HG03280 (cell line): ENCODE measurements around the gene NUDT14.

Experiments used
- ATAC-seq: cut with Tn5 transposase; IDR thresholded peaks from one replicate; pipeline ENCODE4 v1.9.1; 2021; ENCODE audit warnings: mild to moderate bottlenecking, moderate library complexity; ENCODE audit not compliant: unreplicated experiment

NUDT14 gene

GRCh38 chr14:105199093-105199492, 18.0 kb upstream of the NUDT14 start:
- no peak for ATAC-seq

GRCh38 chr14:105198588-105198987, 17.5 kb upstream of the NUDT14 start:
- ATAC-seq = no peak

- no peak for ATAC-seq
These were observed 16.1 kb upstream of the NUDT14 start for GRCh38 chr14:105197211-105197641.

- no peak for ATAC-seq
These were observed 15.3 kb upstream of the NUDT14 start for GRCh38 chr14:105196265-105196960.

- ATAC-seq = no peak
These were observed 14.6 kb upstream of the NUDT14 start for GRCh38 chr14:105195522-105196264.

GRCh38 chr14:105195051-105195450, 13.9 kb upstream of the NUDT14 start:
- no peak for ATAC-seq

GRCh38 chr14:105193916-105194782, 13.0 kb upstream of the NUDT14 start:
- no peak for ATAC-seq

- no peak for ATAC-seq
These were observed 12.0 kb upstream of the NUDT14 start for GRCh38 chr14:105192866-105193731.

- no peak for ATAC-seq
These were observed 6.9 kb upstream of the NUDT14 start for GRCh38 chr14:105187935-105188524.

GRCh38 chr14:105187116-105187515, 6.0 kb upstream of the NUDT14 start:
- ATAC-seq = no peak

GRCh38 chr14:105185973-105186372, 4.9 kb upstream of the NUDT14 start:
- ATAC-seq = no peak

- no peak for ATAC-seq
These were observed 3.9 kb upstream of the NUDT14 start for GRCh38 chr14:105185001-105185400.

GRCh38 chr14:105184461-105184860, 3.3 kb upstream of the NUDT14 start:
- ATAC-seq = no peak

GRCh38 chr14:105182296-105183020, 1.3 kb upstream of the NUDT14 start:
- ATAC-seq = no peak

- ATAC-seq = no peak
These were observed 610 bp upstream of the NUDT14 start for GRCh38 chr14:105181549-105182295.

- ATAC-seq = no peak
These were observed 1.9 kb downstream of the NUDT14 start for GRCh38 chr14:105179191-105179590.

GRCh38 chr14:105178868-105179140, 2.3 kb downstream of the NUDT14 start:
- ATAC-seq = no peak

GRCh38 chr14:105178069-105178867, 2.8 kb downstream of the NUDT14 start:
- ATAC-seq = no peak
